BJ (cell line): ENCODE results near the gene CFAP65. TPM values are rescaled to one million over a fixed set of nuclear protein-coding genes. Genes with fewer than 3 reads are reported as not detected.

ENCODE experiments used
- CTCF ChIA-PET: fragments of 350-600 bp; formaldehyde crosslinking; extraction: SDS; loops from one replicate; lab custom pipeline; 2021; ENCODE audit warnings: antibody characterized with exemption, inconsistent platforms; lab: Yijun Ruan, JAX
- POLR2A ChIA-PET: fragments of 300-600 bp; sonication (Branson Sonifier 250); formaldehyde crosslinking; extraction: SDS; loops from one replicate; lab custom pipeline; 2021; ENCODE audit warnings: antibody characterized with exemption; lab: Charles Lee
- DNase-seq: peaks from one replicate; pipeline ENCODE4 v3.0.0-alpha.2; 2011; ENCODE audit warnings: low read depth
- H3K27me3 ChIP-seq: 2 replicates; pipeline ENCODE4 v1.6.0; 2011; ENCODE audit warnings: low read length; ENCODE audit not compliant: control insufficient read depth, insufficient read depth
- H3K36me3 ChIP-seq: 2 replicates; pipeline ENCODE4 v1.5.1; 2011; ENCODE audit warnings: low read length; ENCODE audit not compliant: control insufficient read depth, insufficient read depth
- H3K4me3 ChIP-seq: 2 replicates; pipeline ENCODE4 v1.5.1; 2011; ENCODE audit warnings: low read depth, mild to moderate bottlenecking, control low read depth, low read length
- CTCF ChIP-seq: IDR thresholded peaks from 2 replicates; pipeline ENCODE4 v1.5.1; 2011; ENCODE audit warnings: low read depth, mild to moderate bottlenecking, control low read depth, inconsistent platforms, low read length, moderate library complexity; ENCODE audit not compliant: insufficient read depth
- polyA plus RNA-seq: library from polyadenylated mRNA; depleted of rRNA; stranded (reverse); fragments of >200 nt; gene quantifications from 2 replicates; pipeline ENCODE4 v1.2.3, GENCODE V29; 2011

CFAP65 gene
- polyA plus RNA-seq, 1 experiment: not detected

DNA sequence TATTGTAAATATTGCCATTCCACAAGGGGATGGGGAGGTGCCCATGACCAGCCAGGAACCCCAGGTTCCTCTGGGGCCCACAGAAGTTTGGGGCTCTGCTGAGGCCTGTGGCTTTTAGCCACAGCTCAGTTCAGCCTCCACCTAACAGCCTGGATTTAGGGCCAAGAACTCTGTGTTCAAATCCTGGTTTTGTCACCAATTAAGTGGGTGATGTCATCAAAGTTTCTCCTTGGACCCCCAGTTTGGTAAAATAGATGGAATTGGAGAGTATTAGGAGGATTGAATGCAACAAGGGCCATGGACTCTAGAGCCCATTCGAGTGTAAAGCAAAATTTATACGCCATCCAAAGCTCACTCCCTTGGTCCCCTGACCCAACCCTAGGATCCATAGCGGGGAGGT lies 53.2 kb downstream of the CFAP65 start:
- CTCF ChIA-PET: interaction anchor here (1.0 to 2.2 kb wide), 3 partner anchors 8 to 42 kb away, joined by 3 to 8 read pairs (median 5); no protein-coding TSS in a partner anchor
- TF ChIP-seq CTCF: no peak
- Histone ChIP-seq H3K36me3 (no peaks in the 10 kb centered on the region), H3K4me3 (no peak overlapping the region), H3K27me3 (peaks cover 75% of the 10 kb centered on the region)
- POLR2A ChIA-PET: no interaction called here
- DNase-seq: no peak

DNA sequence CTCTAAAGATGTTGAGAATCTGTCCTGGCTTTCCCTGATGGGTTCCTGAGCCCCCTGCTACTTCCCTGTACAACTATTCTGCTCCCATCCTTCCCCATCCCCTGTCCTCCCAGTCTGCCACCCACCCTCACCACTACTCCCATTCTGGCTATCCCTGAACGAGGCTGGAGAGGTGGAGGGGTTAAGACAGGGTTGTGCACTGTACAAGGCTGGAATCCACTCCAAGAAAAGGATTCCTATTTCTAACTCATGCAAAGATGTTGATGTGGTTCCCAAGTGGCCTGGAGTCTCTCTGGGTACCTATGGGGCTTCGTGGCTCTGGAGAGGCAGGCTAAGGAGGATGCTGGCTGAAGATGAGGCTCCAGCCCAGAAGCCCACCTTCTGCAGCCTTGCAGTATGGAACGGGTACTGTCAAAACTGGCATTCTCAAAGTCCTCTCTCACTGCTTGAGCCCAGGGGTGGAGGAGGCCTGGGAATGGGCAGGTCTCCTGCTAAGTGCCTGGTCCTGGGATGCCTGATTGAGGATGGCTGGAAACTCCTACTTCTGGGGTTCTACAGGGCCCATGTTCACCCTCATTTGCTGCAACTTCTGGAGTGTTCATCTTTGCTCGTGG lies 55.1 kb downstream of the CFAP65 start:
- ChIA-PET CTCF (no interaction called here), POLR2A (no interaction called here)
- H3K4me3 ChIP-seq: no peak overlapping the region
- peaks cover 75% of the 10 kb centered on the region for H3K27me3 ChIP-seq
- DNase-seq: no peak
- no peaks in the 10 kb centered on the region for H3K36me3 ChIP-seq
- TF ChIP-seq CTCF: no peak

GRCh38 chr2:218985325-218986091 lies 55.8 kb downstream of the CFAP65 start:
- ChIA-PET POLR2A (no interaction called here), CTCF (interaction anchor here (1.2 kb wide), 1 partner anchor 45 kb away, joined by 4 read pairs; no protein-coding TSS in a partner anchor)
- H3K4me3 ChIP-seq: no peak overlapping the region
- no peak for DNase-seq
- no peaks in the 10 kb centered on the region for H3K36me3 ChIP-seq
- TF ChIP-seq CTCF: no peak
- peaks cover 75% of the 10 kb centered on the region for H3K27me3 ChIP-seq

GRCh38 chr2:218985021-218985324 lies 56.3 kb downstream of the CFAP65 start, which contains the start of gene FEV:
TSS of gene FEV (minus strand) at chr2:218985184. CDS start at chr2:218985075, 109 bp downstream.
- POLR2A ChIA-PET: no interaction called here
- Histone ChIP-seq H3K4me3 (no peak within 1 kb of the TSS), H3K27me3 (peaks cover 73% of the 10 kb centered on the region), H3K36me3 (no peaks in the 10 kb centered on the region)
- CTCF ChIA-PET: interaction anchor here (1.2 kb wide), 1 partner anchor 45 kb away, joined by 4 read pairs; no protein-coding TSS in a partner anchor
- no peak for TF ChIP-seq CTCF
- no peak for DNase-seq

DNA sequence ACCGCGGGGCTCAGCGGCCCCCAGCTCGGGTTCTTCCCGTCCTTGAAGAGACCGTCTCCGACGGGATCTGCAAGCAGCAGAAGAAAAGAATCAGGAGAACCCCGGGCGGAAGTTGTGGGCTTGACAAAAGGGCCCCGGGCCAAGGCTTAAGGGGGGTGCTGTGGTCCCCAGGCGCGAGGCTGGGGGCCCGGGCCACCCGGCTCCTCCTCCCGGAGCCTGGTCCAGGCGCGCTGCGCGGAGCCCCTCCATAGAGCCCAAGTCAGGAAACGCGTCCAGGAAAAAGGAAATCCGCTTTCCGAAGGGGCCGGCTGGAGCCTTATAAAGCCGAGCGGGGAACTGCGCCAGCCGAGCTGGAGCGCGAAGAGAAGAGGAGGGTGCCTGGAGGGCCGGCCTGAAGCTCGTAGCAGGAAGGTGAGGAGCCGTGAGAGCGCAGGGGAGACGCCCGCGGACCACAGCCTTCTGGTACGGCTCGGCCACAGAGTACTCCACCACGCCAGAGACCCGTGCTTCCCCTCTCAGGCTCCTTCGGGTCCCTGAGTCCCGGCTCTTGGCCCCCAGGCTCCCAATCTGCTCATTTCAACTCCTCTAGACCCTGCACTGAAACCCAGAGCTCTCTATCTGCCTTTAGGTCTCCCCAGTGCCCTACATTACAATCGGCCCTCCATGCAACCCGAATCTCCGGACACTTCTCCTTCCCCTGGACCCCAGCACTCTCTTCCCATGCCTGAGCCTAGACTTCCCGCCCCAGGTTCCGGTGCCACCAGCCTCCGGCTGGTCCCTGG lies 56.9 kb downstream of the CFAP65 start:
- H3K4me3 ChIP-seq: no peak overlapping the region
- H3K27me3 ChIP-seq: peaks cover 70% of the 10 kb centered on the region
- DNase-seq: no peak
- no peaks in the 10 kb centered on the region for H3K36me3 ChIP-seq
- ChIA-PET CTCF (interaction anchor here (0.7 to 1.2 kb wide), 3 partner anchors 11 to 195 kb away, joined by 3 to 4 read pairs (median 3); no protein-coding TSS in a partner anchor), POLR2A (no interaction called here)
- TF ChIP-seq CTCF: no peak
